Left renal pelvis (tissue), 4 donors: ENCODE results near the gene CNOT8. TPM values are rescaled to one million over a fixed set of nuclear protein-coding genes. Genes with fewer than 3 reads are reported as not detected.
A peak's percentile ranks its signal among the peaks of the same experiment; 100 is the strongest.
"Not testable (repeated sequence)": the region's sequence is repeated elsewhere in the genome, so short reads cannot be mapped to it uniquely, and the experiment has no call there.

ENCODE experiments used
- DNase-seq, 4 donors: peaks; one replicate each; pipeline ENCODE4 v3.0.0-alpha.2; 2013; ENCODE audit warnings: low read depth in 4 of 4, low spot score in 3 of 4
- polyA plus RNA-seq, 4 donors: library from polyadenylated mRNA; unstranded; fragments of 120-200 nt; gene quantifications; one replicate each; pipeline ENCODE4 v1.2.1, GENCODE V29; 2013; ENCODE audit not compliant: insufficient read length in 4 of 4

CNOT8 gene
- polyA plus RNA-seq, 4 donors = 68.4 to 85.7 (median 80.6) TPM

GRCh38 chr5:154834053-154834452 lies 24.4 kb upstream of the CNOT8 start:
- no peak for DNase-seq

- not testable (repeated sequence) for DNase-seq
Observed at GRCh38 chr5:154835701-154836052, 22.8 kb upstream of the CNOT8 start.

GRCh38 chr5:154836225-154836624 lies 22.2 kb upstream of the CNOT8 start:
- no peak for DNase-seq

GRCh38 chr5:154837009-154837901 lies 21.2 kb upstream of the CNOT8 start:
- no peak for DNase-seq

GRCh38 chr5:154840435-154841272 lies 17.8 kb upstream of the CNOT8 start:
- no peak for DNase-seq

- no peak for DNase-seq
Observed at GRCh38 chr5:154841273-154841661, 17.2 kb upstream of the CNOT8 start.

GRCh38 chr5:154842689-154843530 lies 15.5 kb upstream of the CNOT8 start:
- DNase-seq = no peak

- no peak for DNase-seq
Observed at GRCh38 chr5:154844809-154845208, 13.6 kb upstream of the CNOT8 start.

GRCh38 chr5:154849264-154849785 lies 9.1 kb upstream of the CNOT8 start:
- no peak for DNase-seq

GRCh38 chr5:154849791-154850201 lies 8.6 kb upstream of the CNOT8 start:
- DNase-seq = peak in 1 of 4 donors; percentile 27

GRCh38 chr5:154850255-154851062 lies 8.0 kb upstream of the CNOT8 start, which contains the start of gene FAXDC2:
Gene FAXDC2, minus strand, starts transcription at chr5:154850603. Its CDS starts 12,425 bp downstream, at chr5:154838178.
- peak; percentile 78 to 87 (median 83) for DNase-seq

- no peak for DNase-seq
Observed at GRCh38 chr5:154851351-154851750, 7.1 kb upstream of the CNOT8 start.

GRCh38 chr5:154857530-154858296 lies 714 bp upstream of the CNOT8 start:
- peak; percentile 90 to 93 (median 92) for DNase-seq

GRCh38 chr5:154858972-154859871 lies 795 bp downstream of the CNOT8 start:
- no peak for DNase-seq

- no peak for DNase-seq
Observed at GRCh38 chr5:154860123-154860522, 1.7 kb downstream of the CNOT8 start.

- DNase-seq = no peak
Observed at GRCh38 chr5:154860765-154861164, 2.3 kb downstream of the CNOT8 start.

- no peak for DNase-seq
Observed at GRCh38 chr5:154861946-154862345, 3.5 kb downstream of the CNOT8 start.

- DNase-seq = no peak
Observed at GRCh38 chr5:154862766-154863165, 4.3 kb downstream of the CNOT8 start.
